Left cardiac atrium (tissue), 4 donors: ENCODE results near the gene CDK5. TPM values are rescaled to one million over a fixed set of nuclear protein-coding genes. Genes with fewer than 3 reads are reported as not detected.
A peak's percentile ranks its signal among the peaks of the same experiment; 100 is the strongest.

Experiments used
- ATAC-seq, 2 donors: fragments of 200-7000 bp; cut with Tn5 transposase; one replicate each; pipeline ENCODE4 v1.9.1; 2020; ENCODE audit warnings: mild to moderate bottlenecking in 2 of 2, moderate library complexity in 2 of 2
- DNase-seq: peaks from one replicate; pipeline ENCODE4 v3.0.0-alpha.2; 2020
- intact Hi-C, 2 donors: fragments of 100-400 bp; cut with DNase I; formaldehyde crosslinking; loops; one replicate each; pipeline versions ENCODE4 v1.14.1 to v1.15.1; 2022 to 2023
- total RNA-seq, 2 donors: library from RNA; stranded (reverse); fragmentation: NEBNext Ultra II Directional; extraction: Animal tissue kit (Norgen Biotek cat#: 25700); gene quantifications; one replicate each; pipeline ENCODE4 v1.2.1, GENCODE V29; 2021
- donor health status: DM: no; HTN: yes; CAD: no.
- donor health status: DM: no; HTN: yes; CAD: no; lungs with severe emphysema.
- donor health status: DM: yes; HTN: yes; CAD: no.
- donor health status: Dilated cardiomyopathy.

Gene CDK5
- total RNA-seq, 2 donors from 2014 or later, result 5.1 to 7.8 TPM

DNA sequence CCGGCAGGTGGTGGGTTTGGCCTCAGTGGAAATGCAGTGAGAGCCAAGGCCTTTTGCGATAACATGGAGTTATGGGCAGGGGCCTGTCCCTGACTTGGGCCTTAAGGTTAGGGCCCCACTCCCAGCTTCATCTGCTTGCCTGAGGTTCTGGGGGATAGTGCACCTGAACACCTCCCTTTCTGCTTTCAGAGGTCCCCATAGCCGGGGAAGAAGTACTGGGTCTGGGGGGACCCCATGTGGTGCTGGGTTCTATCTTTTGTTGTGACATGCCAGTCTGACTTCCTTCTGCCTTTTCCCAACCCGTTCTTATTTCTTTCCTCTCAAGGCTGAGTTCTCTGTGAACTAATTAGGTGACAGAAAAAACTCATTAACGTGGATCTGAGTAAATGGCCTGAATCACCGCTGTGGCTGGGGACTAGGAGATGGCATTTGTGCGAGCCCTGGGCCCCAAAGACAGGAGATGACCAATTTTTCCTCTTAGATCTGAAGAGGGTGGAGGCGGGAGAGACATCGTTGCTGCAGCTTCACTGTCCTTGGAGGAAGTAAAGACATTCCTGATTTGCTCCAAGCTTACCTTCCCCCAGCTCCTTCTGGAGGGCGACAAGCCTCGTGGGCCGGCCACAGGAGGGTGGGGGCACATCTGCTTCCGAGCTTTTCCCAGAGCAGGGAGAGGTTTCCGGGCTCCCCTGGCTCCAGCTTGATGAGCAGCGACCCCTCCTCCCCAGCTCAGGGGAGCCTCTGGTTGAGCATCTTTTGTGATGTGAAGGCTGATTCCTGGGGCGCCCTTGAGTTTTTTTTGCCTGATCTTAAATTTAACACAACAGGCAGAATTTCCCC is 30.5 kb upstream of the CDK5 start:
- ATAC-seq (no peak), DNase-seq (no peak)
- intact Hi-C loops, result no loop called here

DNA sequence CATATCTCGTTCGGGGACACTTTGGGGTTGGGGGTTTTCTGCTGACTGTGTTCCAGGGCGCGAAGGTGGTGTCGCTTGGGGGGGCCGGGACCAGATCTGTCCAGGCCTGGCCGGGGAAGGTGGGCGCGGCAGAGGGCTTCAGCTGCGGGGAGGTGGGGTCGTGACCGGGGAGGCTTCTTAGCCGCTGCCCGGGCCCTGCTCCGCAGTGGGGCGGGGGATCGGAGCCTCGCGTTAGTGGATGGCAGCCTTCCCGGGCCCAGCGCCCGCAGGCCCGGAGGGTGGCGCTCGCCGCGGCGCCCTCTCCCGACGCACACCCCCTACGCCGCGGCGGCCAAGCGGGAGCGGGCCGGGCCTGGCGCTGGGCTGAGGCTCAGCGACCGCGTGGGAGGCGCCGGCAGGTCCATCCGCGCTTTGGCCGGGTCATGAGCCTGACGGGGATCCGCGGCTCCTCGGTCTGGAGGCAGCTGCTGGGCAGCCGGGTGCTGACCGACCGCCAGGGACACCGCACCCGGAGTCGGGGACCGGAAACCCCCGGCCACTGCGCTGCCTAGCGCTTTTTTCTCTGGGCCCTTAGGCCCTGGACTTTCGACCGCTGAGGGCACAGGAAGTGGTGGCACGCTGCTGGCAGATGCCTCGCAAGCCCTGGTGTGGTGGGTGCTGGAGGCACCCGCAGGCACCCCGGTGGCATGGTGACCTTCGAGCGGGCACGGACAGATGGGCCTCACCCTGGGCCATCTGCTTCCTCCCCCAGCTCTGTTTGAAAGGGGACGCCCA is 29.7 kb upstream of the CDK5 start:
- ATAC-seq (peak; percentile 54 to 60), DNase-seq (peak; percentile 72)
- intact Hi-C loops, result no loop called here

DNA sequence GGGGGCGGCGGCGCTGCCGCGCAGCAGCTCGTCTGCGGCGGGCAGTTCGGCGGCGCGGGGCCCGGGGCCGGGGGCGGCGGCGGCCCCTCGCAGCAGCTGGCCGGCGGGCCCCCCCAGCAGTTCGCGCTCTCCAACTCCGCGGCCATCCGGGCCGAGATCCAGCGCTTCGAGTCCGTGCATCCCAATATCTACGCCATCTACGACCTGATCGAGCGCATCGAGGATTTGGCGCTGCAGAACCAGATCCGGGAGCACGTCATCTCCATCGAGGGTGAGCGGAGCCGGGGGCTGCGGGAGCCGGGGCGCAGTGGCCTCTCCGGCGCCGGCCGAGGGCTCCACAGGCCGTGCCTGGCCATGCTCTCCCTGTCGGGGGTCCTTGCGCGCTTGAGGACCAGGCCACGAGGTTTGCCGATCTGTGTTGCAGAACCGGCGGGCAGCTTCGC is 29.1 kb upstream of the CDK5 start:
- no peak for DNase-seq
- intact Hi-C loops, result no loop called here

DNA sequence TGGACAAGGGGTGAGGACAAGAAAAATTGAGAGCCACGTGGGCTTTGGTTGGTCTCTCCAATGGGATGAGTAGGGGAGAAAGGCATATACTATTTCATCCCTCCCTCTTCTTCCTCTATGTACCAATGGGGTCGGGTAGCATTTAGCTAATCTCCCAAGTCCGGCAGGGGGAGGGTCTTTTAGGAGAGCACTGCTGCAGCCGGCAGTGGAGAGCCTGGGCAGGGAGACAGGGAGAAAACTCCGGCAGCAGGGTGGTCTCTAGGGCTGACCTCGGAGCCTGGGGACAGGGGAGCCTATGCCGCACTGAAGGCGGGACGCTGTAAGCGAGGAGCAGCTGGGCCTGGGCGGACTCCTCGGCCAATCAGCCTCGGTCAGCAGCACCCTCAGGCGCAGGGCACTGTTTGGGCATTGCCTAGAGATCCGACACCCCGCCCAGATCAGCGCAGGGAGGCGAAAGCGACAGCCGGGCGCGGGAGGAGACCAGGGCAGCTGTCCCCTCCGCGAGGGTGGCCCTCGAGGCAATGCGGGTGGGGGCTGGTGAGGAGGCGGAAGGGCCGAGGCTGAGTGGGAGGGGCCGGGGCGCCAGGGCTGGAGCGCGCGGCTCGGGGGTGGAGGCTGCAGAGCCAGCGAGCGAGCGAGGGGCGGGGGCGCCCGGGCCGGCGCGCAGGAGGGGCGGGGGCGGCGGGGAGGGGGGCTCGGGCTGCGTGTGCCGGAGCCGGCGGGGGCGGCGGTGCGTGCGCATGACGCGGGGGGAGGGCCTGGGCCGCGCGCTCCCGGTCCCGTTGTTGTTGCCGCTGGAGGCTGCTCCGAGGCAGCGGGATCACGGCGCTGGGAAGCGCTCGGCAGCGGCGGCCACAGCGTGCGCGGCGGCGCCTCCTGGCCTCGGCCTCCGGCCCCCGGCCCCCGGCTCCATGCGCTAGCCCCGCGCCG is 28.3 kb upstream of the CDK5 start, which contains the start of gene AGAP3:
Gene AGAP3, plus strand, starts transcription at position 785 of the 930 bp plus-strand sequence. CDS start 267 bp downstream, outside the sequence.
- ATAC-seq, result peak; percentile 55 to 60
- DNase-seq, result peak; percentile 91
- intact Hi-C loops, result loop anchor here in 1 of 2 donors (2.0 kb wide), 1 partner anchor 25 kb away; no protein-coding TSS in a partner anchor

More for the DNA sequence above, 29.1 kb upstream of the CDK5 start:
- no peak for ATAC-seq

DNA sequence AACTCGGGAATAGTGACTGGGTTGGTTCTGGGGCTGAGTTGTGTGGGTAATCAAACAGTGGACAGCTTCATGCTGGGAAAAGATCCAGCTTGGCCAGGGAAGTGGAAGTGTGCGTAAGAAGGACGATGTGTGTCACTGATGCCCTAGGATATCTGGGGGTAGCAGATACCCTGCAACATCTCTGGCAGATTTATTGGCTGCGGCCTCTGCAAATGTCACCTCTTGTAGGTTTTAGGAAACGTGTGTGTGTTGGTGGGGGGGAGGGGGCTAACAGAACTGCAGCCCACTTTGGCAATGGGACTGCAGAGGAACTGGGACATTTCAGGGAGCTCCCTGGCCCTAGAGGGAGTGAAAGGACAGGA is 27.6 kb upstream of the CDK5 start:
- no peak for ATAC-seq
- no peak for DNase-seq
- intact Hi-C loops, result loop anchor here in 1 of 2 donors (2.0 kb wide), 1 partner anchor 25 kb away; no protein-coding TSS in a partner anchor

DNA sequence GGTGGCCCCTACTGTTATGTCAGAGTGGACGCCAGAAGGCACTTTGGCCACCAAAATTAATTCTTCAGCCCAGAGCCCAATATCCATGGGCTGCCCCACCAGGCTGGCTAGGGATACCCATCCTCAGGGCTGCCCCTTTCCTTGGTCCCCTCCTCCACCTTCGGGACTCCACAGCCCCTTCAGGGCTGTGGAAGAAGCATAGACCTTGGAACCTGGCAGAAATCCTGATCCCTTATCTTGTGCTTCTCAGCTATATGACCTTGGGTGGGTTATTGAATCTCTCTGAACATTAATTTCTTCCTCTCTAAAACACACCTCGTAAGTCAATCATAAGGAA is 26.1 kb upstream of the CDK5 start:
- ATAC-seq, result no peak
- intact Hi-C loops, result loop anchor here in 1 of 2 donors (2.0 kb wide), 1 partner anchor 23 kb away; no protein-coding TSS in a partner anchor
- no peak for DNase-seq

DNA sequence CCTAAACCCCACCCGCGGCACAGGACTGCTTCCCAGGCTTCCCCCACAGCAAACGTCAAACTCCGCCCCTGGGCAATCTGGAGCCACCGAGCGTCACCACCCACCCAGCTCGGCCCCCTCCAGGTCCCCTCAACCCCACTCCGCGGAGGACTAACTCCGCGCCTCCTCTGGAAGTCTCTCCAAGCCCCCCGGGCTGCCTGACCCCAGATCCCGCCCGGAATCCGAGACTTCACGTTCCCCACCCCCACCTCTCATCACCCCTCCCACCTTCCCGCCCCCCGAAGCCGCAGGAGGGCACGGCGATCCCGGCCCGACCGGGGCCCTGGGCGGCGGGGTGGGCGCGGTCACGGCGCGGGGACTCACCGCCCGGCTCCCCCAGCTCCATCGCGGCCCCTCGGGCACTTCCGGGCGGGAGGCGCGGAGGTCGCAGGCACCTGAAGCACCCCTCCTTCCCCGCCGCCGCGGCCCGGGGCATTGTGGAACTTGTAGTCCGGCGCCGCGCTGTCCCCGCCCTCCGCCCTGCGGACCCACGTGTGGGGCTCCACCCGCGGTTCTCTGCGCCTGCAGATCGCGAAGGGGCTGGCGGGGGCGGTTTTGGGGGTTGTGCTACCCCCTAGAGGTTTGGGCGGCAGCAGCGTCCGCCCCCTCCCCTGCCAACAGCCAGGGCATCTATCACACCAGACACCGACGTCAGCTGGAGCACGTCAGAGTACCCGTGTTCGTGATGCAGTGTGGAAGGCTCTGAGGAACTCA is 25.6 kb upstream of the CDK5 start, which contains the start of gene TMUB1:
Gene TMUB1, minus strand, starts transcription at position 423 of the 753 bp plus-strand sequence. CDS start 930 bp downstream, outside the sequence.
- peak; percentile 15 to 39 for ATAC-seq
- intact Hi-C loops, result no loop called here
- DNase-seq, result peak; percentile 89

DNA sequence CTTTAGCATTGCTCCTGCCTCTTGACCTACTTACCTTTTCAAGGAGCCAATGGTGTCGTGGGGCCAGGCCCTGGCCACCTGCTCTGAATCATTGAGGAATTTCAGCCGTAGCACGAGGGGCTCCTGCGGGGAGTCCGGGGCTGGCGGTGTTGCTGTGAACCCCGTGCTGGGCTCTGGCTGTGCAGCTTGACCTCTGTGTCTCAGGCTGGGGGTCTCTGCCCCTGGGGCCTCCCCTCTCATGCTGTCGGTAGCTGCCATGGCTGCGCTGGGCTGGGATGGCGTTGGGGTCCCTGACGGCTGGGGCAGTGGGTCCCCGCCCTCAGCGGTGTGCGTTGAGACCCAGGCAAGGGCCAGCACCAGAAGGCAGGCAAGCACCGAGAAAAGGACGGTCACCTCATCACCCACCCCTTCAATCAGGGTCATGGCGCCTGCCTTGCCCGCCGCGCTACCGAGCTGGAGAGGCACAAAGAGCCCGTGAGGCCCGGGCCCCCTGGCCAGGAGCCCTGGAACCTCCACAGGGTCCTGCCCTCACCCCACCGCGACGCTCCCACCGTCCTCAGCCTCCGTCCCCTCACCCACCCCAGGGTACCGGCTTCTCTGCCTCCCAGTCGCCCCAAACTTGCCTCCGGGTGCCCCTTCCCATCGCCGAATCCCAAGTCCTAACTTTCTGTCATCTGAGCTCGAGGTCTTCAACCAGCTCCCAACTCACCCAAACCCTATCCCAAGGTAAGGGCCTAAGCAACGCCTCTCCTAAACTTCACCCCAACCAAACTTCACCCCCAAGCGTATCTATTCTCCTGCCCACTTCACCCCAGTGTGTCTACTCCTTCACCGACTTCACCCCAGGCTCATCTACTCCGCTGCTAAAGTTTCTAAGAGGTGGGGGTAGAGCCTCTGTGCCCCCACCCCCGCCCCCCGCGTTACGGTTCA is 24.7 kb upstream of the CDK5 start:
- no peak for ATAC-seq
- no peak for DNase-seq
- intact Hi-C loops, result no loop called here

DNA sequence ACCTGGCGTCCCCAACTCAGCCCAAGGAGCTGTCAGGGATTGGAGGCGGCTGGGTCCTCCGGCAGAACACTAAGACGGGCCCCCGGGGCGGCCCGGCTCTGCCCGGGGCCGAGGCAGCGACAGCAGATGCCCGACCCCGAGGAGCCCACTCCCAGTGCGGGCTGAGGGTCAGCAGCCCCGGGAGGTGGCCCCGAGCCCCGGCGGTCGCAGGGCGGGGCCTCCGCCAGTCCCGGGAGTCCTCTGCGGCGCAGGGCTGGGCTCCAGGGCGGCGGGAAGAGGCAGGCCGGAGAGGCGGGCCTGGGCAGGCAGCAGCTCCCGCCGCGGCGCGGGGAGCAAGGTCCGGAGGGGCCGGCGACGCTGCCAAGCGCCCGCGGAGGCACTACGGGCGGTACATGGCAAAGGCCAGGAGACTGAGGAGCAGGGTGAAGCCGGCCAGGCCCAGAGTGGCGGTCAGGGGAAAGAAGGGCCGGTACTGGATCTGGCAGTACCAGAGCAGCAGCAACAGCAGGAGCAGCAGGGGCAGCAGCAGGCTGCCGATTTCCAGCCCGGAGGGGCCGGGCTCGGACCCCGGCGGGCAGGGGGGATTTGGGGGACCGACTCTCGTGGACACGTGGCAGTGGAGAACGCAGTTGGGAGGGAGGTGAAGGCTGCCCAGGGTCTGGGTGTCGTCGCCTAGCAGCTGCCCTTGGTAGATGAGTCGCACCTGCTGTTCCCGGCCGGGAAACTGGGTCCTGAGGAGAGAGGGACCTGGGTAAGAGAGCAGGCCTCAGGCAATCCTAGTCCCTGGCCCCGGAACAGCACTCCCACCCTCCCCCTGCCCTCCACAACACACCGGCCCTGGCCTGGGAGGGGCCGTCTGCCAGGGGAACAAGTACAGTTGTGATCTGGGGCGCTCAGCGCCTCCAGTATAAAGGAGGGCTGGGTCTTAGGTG is 23.7 kb upstream of the CDK5 start:
- ATAC-seq (peak; percentile 2 to 21), DNase-seq (no peak)
- intact Hi-C loops, result no loop called here

DNA sequence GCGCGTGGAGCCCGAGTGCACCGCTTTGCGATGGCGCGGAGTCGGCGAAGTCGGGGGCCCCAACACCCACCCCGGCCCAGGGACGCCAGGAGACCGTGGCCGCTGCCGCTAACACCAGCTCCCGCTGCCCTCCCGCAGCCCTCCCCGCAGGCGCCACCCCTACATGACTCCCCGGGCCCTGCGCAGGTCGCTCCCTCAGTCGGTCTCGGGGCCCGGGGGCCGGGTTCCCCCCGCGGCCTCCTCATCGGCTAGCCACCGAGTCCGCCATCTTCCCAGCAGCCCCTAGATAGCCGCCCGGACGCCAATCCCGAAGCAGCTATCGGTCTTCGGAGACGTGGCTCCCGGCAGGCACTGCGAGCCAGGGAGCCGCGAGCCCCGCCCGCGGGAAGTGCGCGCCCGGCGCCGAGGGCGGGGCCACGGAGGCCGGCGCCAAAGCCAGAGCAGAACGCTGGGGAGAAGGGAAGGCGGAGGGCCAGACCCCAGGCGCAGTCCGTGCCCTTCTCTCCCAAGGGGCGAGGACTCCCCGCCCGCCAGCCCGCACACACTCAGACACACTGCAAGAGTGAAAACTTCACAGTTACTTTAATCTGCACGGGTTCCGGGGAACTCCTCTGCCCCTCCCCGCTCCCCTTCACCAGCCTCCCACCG is 22.9 kb upstream of the CDK5 start, which contains the start of gene FASTK:
Gene FASTK, minus strand, starts transcription at position 288 of the 648 bp plus-strand sequence. Its CDS starts 43 bp downstream, at position 245.
- intact Hi-C loops, result no loop called here
- ATAC-seq (peak; percentile 82 to 85), DNase-seq (peak; percentile 94)

DNA sequence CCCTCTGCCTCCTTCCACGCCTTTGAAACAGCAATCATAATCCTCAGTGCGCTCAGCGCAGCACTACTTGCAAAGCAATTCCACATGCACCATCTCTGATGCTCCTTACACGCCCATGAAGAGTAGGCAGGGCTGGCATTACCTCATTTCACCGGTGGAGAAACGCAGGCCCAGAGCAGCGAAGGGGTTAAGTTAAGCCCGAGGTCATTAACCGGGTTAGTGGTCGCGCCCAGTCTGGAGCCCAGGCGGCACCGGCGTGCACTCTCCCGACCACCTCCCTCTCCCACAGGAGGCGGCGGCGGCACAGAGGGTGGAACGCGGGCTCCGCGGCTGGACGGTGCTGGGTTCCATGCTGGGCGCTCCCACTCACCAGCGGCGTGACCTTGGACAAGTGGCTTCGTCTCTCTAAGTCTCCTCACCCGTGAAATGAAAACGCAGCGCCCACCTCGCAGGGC is 22.4 kb upstream of the CDK5 start:
- peak; percentile 7 to 9 for ATAC-seq
- intact Hi-C loops, result no loop called here
- no peak for DNase-seq

DNA sequence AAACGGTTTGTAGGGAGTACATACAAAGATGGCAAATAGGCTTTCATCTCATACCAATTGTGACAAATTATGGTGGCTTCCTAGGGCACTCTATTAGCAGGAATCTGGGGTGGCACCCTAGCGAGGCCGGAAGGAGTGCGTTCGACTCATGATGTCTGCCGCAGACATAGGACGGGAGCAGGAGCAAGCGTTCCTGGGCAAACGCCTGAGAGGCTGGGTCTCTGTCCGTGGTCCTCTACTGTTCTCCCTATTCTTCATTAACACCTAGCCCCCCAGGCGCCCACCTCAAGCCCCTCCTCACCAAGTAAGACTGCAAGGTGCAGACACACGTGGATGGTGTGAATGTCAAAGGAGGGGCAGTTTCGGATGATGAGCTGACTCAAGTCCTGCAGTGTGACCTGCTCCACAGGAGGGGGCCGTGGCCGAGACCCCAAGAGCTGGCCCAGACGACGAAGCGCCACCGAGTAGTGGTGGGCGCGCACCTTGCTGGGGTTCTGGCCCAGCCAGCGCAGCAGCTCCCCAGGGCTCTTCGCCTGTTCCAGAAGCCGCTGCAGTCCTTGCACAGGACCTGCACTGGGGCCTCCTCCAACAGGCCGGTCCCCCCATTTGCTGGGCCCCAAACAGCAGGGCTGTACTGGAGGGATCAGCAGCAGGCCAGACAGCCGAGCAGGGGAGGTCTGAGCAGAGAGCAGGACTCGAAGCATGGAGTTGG is 21.7 kb upstream of the CDK5 start:
- ATAC-seq (no peak), DNase-seq (no peak)
- intact Hi-C loops, result no loop called here

DNA sequence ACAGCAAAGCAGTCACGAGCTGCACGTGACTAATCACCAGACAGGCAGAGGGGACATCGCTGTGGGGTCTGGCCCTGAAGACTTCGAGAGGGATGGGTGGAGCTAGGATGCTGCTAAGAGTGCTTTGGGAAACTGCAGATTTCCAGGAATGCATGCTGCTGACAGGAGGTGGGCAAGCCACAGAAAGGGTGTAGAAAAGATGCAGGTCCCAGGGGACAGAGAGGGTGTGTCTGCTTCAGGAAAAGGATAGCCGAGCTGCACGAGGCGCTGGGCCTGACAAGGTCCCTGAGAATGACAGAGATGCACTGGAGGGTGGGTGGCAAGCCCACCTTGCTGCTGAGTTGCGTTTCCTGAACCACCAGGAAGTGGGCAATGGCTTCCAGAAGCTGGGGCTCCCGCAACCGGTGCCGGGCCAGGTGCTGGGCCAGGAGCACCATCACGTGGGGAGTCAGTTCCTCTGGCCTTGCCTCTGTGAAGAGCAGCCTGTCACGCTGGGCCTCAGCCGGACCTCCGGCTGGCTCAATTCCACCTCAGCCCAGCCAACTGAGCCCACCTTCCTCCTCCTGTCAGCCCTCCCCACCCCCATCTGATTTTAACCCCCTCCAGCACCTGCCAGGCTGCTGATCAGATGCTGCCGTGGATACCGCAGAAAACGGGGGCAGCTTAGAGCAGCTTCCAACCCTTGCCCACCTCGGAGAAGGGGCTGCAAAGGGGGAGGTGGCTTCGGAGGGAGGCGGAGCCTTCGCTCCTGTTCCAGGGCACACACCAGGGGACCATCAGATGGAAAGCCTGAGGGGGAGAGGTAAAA is 20.7 kb upstream of the CDK5 start:
- intact Hi-C loops, result no loop called here
- no peak for ATAC-seq
- no peak for DNase-seq

DNA sequence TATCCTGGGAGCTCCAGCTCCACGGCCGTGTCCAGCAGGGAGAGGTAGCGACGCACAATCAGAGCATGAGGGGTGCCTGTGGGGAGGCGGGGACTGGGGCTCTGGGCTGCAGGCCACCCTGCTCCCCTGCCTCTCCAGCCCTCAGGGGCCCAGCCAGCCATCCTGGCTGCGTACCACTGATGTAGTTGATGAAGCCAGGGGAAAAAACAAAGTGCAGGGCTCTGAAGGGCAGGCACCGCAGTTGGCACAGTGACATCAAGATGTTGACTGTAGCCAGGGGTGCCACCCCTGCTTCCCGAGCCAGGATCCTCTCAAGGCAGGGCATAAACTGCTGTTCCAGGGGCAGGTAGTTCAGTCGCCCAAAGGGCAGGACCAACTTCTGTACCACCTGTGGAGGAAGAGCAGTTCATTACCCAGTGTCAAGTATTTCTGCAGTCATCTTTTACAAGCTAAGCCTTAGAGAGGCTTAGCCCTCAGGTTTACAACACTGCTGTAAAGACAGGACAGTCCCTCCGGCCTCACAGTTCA is 20.1 kb upstream of the CDK5 start:
- ATAC-seq, result no peak
- no peak for DNase-seq
- intact Hi-C loops, result no loop called here
